GM19043 (cell line): ENCODE measurements around the gene IFNLR1.

Experiments
- ATAC-seq: cut with Tn5 transposase; IDR thresholded peaks from one replicate; pipeline ENCODE4 v1.9.1; 2021; ENCODE audit warnings: low read depth; ENCODE audit not compliant: unreplicated experiment

Gene IFNLR1

GRCh38 chr1:24206516-24207394 is 19.7 kb upstream of the IFNLR1 start:
- no peak for ATAC-seq

DNA sequence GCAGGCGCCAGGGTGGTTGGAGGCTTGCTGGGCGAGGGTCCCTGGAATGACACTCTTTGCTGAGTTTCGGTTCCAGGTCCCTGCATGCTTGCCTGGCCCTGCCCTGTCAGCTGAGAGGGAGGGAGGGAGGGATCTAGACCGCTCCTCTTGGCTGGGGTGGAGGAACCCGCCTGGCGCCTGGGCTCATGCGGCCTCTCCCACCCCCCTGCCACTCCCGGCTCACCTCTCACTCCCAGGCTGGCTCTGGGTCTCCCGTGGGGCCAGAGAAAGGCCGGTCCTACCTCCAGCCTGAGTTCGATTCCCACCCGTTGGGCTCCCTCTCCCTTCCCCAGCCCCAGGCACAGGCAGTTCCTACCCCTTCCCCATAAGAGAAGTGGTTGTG is 19.0 kb upstream of the IFNLR1 start:
- ATAC-seq = no peak

DNA sequence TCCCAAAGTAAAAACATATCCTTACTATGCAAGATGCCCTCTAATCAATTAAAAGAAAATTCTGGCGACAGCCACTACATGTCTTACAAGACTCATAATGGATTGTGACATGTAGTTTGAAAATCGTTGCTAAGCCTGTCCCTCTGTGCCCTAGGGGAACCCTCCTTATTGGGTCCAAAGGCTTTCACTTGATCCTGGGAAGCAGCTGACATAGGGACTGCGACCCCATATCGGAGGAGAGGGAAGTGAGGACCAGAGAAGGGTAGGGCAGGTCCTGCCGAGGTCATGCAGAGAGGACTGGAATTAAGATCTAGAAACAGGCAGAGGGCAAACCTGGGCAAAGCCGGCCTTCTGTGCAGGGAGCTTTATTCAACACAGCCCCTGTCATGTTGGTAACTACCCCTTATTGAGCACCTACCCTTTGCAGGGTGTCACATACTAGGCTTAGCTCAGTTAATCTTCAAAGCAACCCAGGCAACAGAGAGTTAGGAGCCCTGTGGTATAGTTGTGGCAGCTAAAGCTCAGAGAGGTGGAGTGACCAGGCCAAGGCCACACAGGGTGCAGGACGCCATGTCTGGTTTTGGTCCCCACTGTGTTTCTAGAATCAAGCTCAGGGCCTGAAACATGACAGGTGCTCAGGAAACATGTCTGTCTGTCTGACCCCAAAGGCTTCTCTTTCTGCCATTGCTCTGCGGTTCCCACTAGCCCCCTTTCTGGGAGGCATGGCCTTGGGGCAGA is 18.4 kb upstream of the IFNLR1 start:
- no peak for ATAC-seq

GRCh38 chr1:24204116-24204515 is 17.0 kb upstream of the IFNLR1 start:
- ATAC-seq = no peak

DNA sequence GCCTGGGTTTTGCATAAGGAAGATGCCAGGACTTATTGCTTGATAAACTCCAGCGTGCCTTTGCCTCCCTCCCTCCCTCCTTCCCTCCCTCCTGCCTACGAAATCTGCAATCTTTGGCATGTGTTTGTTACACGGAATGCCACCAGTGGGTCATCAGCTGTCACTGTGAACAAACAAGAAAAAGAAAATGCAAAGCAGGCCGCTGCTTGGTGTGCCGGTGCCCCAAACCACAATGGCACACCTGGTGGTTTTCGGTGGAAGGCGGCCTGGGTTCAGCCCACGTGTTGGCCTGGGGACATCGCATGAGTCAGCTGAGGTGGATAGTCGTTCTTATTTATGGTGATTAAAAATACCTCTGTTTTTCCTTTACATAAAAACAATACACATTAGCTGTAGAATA is 16.3 kb upstream of the IFNLR1 start:
- ATAC-seq = no peak

DNA sequence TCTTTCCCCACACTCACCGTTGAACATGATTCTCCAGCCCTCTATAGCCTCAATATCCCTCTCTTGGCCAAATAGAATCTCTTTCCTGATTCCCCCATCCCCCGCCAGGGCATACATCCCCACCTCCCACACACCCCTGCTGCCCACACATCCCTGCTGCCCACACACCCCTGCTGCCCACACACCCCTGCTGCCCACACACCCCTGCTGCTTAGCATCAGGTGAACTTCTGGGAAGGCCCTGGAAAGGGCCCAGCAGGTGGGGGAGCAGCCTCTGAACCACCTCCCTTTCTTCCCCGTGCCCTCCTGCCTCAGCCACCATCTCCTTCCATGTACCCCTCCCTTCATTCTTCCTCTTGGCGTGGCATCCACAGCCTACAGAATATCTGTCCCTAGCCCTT is 15.9 kb upstream of the IFNLR1 start:
- ATAC-seq = no peak

DNA sequence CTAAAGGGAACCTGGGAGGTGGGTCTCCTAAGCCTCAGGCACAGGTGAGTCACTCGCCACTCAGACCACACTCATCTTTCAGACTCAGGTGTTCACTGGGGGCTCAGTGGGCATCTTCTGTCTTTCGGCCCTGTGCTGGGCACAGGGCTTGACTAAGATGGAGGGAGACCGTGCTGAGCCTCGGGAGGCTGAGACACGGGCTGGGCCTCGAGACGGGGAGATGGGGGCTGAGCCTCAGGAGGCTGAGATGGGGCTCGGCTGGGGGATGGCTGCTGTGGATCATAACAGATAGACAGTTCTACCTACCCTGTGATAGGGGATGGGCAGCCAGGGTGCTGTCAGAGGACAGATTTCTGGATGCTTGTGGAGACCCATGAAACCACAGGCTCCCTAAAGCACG is 15.5 kb upstream of the IFNLR1 start:
- no peak for ATAC-seq

DNA sequence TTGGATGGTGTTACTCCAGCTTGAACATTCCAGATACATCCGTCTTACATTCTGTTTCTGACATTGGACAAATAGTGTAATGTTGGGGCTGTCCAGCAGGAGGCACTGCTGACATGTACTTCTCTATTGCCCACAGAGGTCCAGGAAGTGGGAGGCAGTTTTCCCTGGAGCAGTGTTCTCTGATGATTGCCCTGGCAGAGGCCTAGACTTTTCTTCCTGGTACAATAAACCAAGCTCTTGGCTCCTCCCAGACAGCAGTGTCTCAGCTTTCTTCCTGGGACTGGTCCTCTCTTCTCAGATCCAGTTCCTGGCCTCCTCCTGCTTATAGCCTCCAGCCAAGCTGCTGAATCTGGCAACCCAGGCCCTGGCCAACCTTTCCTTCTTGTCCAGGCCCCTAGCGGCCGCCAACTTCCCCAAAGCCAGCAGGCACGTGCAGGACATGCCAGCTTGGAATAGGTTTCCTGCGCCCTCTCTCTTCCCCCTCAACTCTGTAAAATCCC is 14.9 kb upstream of the IFNLR1 start:
- ATAC-seq = no peak

DNA sequence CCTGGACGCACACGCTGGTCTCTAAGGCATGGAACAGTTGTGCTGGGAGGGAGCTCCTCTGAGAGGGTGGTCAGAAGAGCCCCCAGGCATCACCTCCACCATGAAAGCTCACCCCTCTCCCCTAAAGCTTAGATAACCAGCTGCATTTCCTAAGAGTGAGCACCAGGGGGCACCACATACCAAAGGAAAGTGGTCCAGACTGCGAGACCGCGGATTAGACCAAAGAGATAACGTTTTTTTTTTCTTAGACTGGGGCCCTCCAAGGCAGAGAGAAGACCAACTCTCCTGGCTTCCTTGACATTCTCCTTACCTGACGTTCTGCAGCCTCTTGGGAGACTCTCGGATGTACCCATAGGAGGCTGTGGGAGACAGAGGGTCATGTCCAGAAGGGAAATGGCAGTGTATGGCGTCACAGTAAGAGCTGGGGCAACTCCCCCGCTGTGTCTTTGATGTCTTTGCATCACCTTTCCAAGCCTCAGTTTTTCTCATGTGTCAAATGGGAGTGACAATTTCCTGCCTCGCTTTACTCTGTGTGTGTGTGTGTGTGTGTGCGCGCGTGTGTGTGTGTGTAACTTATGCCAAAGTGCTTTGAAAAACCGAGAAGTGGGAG is 12.3 kb upstream of the IFNLR1 start:
- ATAC-seq = no peak

DNA sequence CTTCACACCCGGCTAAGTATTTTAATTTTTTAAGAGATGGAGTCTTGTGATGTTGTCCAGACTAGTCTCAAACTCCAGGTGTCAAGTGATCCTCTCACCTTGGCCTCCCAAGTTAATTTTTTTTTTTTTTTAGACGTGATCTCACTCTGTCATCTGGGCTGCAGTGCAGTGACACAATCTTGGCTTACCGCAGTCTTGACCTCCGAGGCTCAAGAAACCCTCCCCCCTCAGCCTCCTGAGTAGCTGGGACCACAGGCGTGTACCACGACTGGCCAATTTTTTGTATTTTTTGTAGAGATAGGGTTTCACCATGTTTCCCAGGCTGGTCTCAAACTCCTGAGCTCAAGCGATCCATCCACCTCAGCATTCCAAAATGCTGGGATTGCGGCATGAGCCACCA is 11.7 kb upstream of the IFNLR1 start:
- no peak for ATAC-seq

DNA sequence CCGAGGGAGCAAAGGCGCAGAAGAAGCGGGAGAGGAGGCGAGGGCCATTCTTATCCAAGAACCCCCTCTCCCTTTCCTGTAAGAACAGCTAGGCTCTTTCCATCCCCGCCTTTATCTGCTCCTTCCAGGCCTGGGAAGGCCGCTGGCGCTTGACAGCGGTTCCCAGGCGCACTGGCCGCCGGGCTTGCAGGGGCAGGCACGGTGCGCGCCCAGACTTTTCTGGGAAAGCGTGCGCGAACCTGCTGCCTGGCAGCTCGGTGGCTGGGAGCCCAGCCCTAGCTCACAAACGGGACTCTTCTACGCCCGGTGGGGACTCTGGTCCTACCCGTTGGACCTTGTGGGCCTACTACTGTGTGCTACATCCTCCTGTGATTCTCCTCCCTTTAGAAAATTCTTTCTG is 8.8 kb upstream of the IFNLR1 start:
- no peak for ATAC-seq

DNA sequence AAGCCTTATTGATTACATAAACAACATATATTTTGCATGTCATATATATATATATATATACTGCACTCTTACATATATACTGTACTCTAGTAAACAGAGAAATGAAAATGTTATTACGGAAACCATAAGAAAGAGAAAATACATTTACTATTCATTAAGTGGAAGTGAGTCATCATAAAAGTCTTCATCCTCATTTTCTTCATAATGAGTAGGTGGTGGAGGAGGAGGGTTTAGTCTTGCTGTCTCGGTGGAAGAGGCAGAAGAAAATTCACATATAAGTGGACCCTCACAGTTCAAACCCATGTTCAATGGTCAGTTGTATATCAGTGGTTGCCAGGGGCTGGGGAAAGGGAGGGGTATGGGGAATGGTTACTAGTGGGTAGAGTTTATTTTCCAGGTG is 8.0 kb upstream of the IFNLR1 start:
- ATAC-seq = no peak

GRCh38 chr1:24193046-24193445 is 6.0 kb upstream of the IFNLR1 start:
- ATAC-seq = no peak

DNA sequence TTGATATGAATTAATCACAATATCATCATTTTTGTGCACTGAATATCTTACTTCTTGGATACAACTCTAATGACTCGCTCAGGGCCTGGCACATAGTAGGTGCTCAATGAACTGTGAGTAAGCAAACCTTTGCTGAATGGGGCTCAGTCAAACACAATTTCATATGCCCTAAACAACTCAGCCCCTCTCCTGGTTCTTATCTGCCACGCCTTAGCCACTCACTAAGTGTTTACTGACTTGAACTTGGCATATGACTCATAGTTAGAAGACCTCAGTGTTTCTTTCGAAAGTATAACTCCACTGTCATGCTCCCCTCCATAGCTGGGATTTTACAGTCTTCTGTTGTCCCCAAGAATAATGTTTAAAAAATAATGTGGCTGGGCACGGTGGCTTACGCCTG is 4.8 kb upstream of the IFNLR1 start:
- ATAC-seq = no peak

GRCh38 chr1:24190983-24191461 is 3.9 kb upstream of the IFNLR1 start:
- ATAC-seq = no peak

DNA sequence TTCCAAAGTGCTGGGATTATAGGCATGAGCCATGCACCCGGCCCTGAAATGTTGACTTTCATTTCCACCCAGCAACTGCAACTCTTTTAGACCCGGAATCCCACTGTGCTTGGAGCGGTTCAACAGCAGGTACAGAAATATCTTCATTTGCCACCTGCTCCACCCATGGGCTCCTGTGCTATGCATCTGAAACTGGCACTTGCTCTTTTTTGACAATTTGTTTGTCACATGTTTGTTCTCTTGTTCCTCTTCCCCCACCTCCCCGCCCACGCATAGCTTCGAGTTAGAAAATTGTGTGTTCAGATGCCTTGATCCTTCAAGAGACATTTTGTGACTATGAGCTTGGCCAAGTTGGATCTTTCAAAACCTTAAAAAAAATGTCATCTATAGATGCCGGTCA is 2.4 kb upstream of the IFNLR1 start:
- no peak for ATAC-seq

DNA sequence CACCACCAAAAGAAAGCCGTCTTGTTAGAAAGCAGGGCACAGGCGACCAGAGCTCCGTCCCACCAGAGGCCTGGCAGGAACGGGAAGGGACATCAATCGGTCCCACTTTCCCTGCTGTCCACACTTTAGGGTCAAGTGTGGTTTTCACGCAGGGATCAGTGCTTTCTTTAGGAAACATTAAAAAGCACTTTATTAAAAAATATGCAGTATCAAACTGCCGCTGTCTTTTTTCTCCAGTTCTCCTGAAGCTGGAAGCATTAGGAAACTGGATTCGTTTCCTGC is 437 bp downstream of the IFNLR1 start:
- no peak for ATAC-seq

- ATAC-seq = no peak
Measured at GRCh38 chr1:24186031-24186710, 918 bp downstream of the IFNLR1 start.

GRCh38 chr1:24185076-24185475 is 2.0 kb downstream of the IFNLR1 start:
- no peak for ATAC-seq

- ATAC-seq = no peak
Measured at GRCh38 chr1:24182061-24182460, 5.0 kb downstream of the IFNLR1 start.

DNA sequence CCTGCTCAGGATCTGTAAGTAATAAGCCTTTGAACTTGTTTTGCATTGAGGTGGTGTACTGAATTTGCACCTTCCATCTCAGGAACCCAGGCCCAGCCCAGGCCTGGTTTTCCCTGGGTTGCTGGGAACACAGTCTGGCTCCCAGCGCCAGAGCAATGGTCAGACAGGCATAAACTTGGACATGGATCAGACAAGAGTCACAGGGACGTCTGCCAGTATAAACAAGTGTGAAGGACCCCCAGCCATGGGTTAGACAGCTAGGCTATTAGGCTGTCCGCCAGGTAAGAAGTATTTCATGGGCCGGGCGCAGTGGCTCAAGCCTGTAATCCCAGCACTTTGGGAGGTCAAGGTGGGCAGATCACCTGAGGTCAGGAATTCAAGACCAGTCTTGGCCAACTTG is 5.5 kb downstream of the IFNLR1 start:
- ATAC-seq = no peak
